Endothelial cell (in vitro differentiated cells): ENCODE results near the gene CD9. TPM values are rescaled to one million over a fixed set of nuclear protein-coding genes. Genes with fewer than 3 reads are reported as not detected.
A peak's percentile ranks its signal among the peaks of the same experiment; 100 is the strongest.

Experiments used
- DNase-seq: peaks from one replicate; pipeline ENCODE4 v3.0.0; 2021; ENCODE audit warnings: low spot score
- H3K27ac Mint-ChIP-seq: one replicate; pipeline ENCODE4 v1.8.0; 2021; ENCODE audit warnings: mixed read lengths, inconsistent platforms; ENCODE audit not compliant: unreplicated experiment
- H3K27me3 Mint-ChIP-seq: one replicate; pipeline ENCODE4 v1.8.0; 2021; ENCODE audit warnings: mild to moderate bottlenecking, moderate library complexity, mixed read lengths, inconsistent platforms; ENCODE audit not compliant: unreplicated experiment
- H3K36me3 Mint-ChIP-seq: one replicate; pipeline ENCODE4 v1.8.0; 2021; ENCODE audit warnings: mild to moderate bottlenecking, low read depth, mixed read lengths, inconsistent platforms; ENCODE audit not compliant: unreplicated experiment
- H3K4me1 Mint-ChIP-seq: one replicate; pipeline ENCODE4 v1.8.0; 2021; ENCODE audit warnings: mild to moderate bottlenecking, mixed read lengths, inconsistent platforms; ENCODE audit not compliant: unreplicated experiment
- H3K4me3 Mint-ChIP-seq: one replicate; pipeline ENCODE4 v1.8.0; 2021; ENCODE audit warnings: mild to moderate bottlenecking, mixed read lengths, inconsistent platforms; ENCODE audit not compliant: unreplicated experiment
- H3K9me3 Mint-ChIP-seq: one replicate; pipeline ENCODE4 v1.8.0; 2021; ENCODE audit warnings: mixed read lengths, inconsistent platforms; ENCODE audit not compliant: unreplicated experiment
- CTCF ChIP-seq: fragments of 200-600 bp; sonication (generic); IDR thresholded peaks from one replicate; pipeline ENCODE4 v1.5.0; 2021; ENCODE audit warnings: antibody characterized with exemption; ENCODE audit not compliant: unreplicated experiment
- total RNA-seq: library from RNA; stranded (reverse); fragmentation: NEBNext Ultra II Directional; extraction: Animal tissue kit (Norgen Biotek cat#: 25700); gene quantifications from one replicate; pipeline ENCODE4 v1.2.1, GENCODE V29; 2021; ENCODE audit not compliant: unreplicated experiment

Gene CD9
- total RNA-seq, 1 donor from 2014 or later = 67.2 TPM

- peak; percentile 99 for TF ChIP-seq CTCF
- H3K4me1 Mint-ChIP-seq = peaks cover 42% of the 10 kb centered on the region
- H3K4me3 Mint-ChIP-seq = peak overlapping the region; percentile 69
- peak; percentile 94 for DNase-seq
- no peaks in the 10 kb centered on the region for H3K9me3 Mint-ChIP-seq
- H3K36me3 Mint-ChIP-seq = peaks cover 6% of the 10 kb centered on the region
- H3K27me3 Mint-ChIP-seq = peaks cover 12% of the 10 kb centered on the region
- no peak overlapping the region for H3K27ac Mint-ChIP-seq
These were observed 78.4 kb downstream of the CD9 start for GRCh38 chr12:6278439-6279255.

GRCh38 chr12:6279256-6279628, 79.0 kb downstream of the CD9 start:
- no peak for DNase-seq
- H3K4me3 Mint-ChIP-seq = no peak overlapping the region

GRCh38 chr12:6279631-6280030, 79.4 kb downstream of the CD9 start:
- DNase-seq = no peak
- Mint-ChIP-seq H3K4me1 (peaks cover 34% of the 10 kb centered on the region), H3K27ac (no peak overlapping the region), H3K9me3 (no peaks in the 10 kb centered on the region), H3K36me3 (peaks cover 6% of the 10 kb centered on the region), H3K4me3 (no peak overlapping the region), H3K27me3 (peaks cover 9% of the 10 kb centered on the region)
- no peak for TF ChIP-seq CTCF

More at GRCh38 chr12:6279256-6279628, 79.0 kb downstream of the CD9 start:
- H3K9me3 Mint-ChIP-seq = no peaks in the 10 kb centered on the region
- peaks cover 6% of the 10 kb centered on the region for H3K36me3 Mint-ChIP-seq
- no peak overlapping the region for H3K27ac Mint-ChIP-seq
- peaks cover 37% of the 10 kb centered on the region for H3K4me1 Mint-ChIP-seq
- H3K27me3 Mint-ChIP-seq = peaks cover 10% of the 10 kb centered on the region
- no peak for TF ChIP-seq CTCF

- Mint-ChIP-seq H3K27me3 (peaks cover 9% of the 10 kb centered on the region), H3K27ac (no peak overlapping the region), H3K4me3 (no peak overlapping the region), H3K9me3 (no peaks in the 10 kb centered on the region), H3K36me3 (peaks cover 6% of the 10 kb centered on the region), H3K4me1 (peaks cover 32% of the 10 kb centered on the region)
- no peak for TF ChIP-seq CTCF
- DNase-seq = no peak
These were observed 79.9 kb downstream of the CD9 start for GRCh38 chr12:6280053-6280469.

- Mint-ChIP-seq H3K27me3 (peaks cover 9% of the 10 kb centered on the region), H3K36me3 (peaks cover 6% of the 10 kb centered on the region), H3K9me3 (no peaks in the 10 kb centered on the region), H3K4me1 (peaks cover 31% of the 10 kb centered on the region), H3K4me3 (no peak overlapping the region), H3K27ac (no peak overlapping the region)
- no peak for TF ChIP-seq CTCF
- no peak for DNase-seq
These were observed 80.5 kb downstream of the CD9 start for GRCh38 chr12:6280672-6281071.
